ENCODE data around the gene UBE2E1.

UBE2E1 gene

GRCh38 chr3:23920151-23920655, 114.4 kb downstream of the UBE2E1 start:
- DNase-seq = no peak

GRCh38 chr3:23921052-23921511, 115.3 kb downstream of the UBE2E1 start:
- DNase-seq = no peak

- DNase-seq = no peak
These were observed 118.0 kb downstream of the UBE2E1 start for GRCh38 chr3:23923786-23924185.

GRCh38 chr3:23926246-23926645, 120.5 kb downstream of the UBE2E1 start:
- DNase-seq = no peak

- DNase-seq = no peak
These were observed 121.0 kb downstream of the UBE2E1 start for GRCh38 chr3:23926736-23927135.

- no peak for DNase-seq
These were observed 122.8 kb downstream of the UBE2E1 start for GRCh38 chr3:23928524-23928923.

- no peak for DNase-seq
These were observed 125.8 kb downstream of the UBE2E1 start for GRCh38 chr3:23931597-23931996.

- DNase-seq = no peak
These were observed 126.8 kb downstream of the UBE2E1 start for GRCh38 chr3:23932571-23932970.

- DNase-seq = no peak
These were observed 128.5 kb downstream of the UBE2E1 start for GRCh38 chr3:23934253-23934652.

GRCh38 chr3:23937296-23937695, 131.5 kb downstream of the UBE2E1 start:
- DNase-seq = no peak

GRCh38 chr3:23938688-23939087, 132.9 kb downstream of the UBE2E1 start:
- no peak for DNase-seq

GRCh38 chr3:23940775-23941174, 135.0 kb downstream of the UBE2E1 start:
- no peak for DNase-seq
